Smooth muscle cell of the brain vasculature (primary cell): ENCODE measurements around the gene GUCY1A1.

Experiments
- DNase-seq: peaks from one replicate; pipeline ENCODE4 v3.0.0-alpha.2; 2012; ENCODE audit warnings: low read depth, low spot score

The GUCY1A1 gene

DNA sequence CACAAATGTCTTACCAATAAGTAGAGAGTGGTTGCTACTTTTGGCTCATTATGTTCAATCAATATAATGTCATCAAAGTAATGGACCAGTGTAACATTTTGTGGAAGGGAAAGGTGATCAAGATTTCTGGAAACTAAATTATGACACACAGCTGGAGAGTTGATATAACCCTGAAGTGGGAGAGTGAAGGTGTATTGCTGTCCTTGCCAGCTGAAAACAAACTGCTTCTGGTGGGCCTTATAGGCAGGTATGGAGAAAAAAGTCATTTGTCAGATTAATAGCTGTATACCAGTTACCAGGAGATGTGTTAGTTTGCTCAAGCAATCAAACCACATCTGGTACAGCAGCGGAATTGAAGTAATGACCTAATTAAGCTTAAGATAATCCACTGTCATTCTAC, 74.9 kb downstream of the GUCY1A1 start:
- no peak for DNase-seq

DNA sequence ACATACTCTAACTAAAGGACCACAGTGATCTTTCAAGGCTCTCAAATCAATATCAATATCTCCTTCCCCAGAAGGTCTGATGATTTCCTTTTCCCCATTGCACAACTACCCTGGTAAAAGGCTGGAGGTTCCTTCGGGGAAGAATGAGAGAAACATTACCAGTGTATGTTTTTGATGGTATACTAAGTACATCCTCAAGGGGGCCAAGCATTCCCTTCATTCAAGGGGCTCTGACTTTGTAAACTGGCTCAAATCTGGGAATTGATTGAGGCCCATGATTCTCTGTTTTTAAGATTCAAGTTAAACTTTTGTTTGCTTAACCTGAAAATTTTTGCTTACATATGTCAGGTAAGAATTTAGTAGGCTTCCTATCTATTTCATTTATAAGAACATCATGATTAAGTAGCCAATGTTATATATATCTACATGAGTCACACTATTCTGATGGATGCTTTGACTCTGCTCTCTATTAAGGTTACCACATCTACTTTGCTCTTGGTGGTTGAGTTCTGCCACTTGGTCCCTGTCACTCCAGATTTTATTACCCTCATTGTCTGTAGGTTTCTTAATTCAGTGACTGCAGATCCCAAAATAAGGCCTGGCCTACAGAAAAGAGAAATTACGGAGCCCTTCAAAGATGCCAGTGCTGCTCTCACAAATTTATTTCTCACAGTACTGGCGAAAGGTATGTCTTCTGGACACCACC, 75.8 kb downstream of the GUCY1A1 start:
- DNase-seq, result no peak

DNA sequence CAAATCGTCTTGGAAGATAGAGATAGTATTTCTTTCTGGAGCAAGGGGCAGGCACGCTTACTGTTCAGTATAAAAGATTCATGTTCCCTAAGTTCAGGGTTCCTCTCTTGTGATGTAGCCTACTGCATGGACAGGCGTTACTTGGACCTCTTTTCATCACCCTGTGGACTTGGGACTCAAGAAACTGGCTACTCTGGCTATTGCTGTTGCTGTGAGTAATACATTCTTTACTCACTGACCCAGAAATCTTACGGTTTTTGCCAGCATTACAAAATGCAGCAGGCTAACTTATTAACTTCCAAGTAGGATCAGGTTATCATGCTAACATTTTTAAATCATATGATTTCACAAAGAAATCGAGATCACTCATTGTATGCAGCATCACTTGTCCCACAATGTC, 79.3 kb downstream of the GUCY1A1 start:
- no peak for DNase-seq

DNA sequence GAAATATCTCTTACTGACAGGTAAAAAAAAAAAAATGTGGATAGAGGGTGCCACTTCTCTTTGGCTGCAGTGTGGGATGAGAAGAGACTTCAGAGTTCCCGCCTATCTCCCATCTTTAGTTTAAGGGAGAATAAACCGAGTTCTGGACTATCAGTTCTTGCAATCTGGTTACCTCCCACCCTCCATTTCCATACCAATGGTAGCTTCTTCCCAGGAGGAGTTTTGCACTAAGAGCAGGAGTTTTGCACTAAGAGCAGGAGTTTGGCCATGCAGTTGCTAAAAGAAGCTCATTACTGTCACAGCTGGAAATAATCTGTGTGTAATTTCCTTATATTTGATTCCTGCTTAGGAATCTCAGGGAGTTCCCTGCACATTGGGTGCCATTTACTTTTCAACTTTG, 81.4 kb downstream of the GUCY1A1 start:
- no peak for DNase-seq

DNA sequence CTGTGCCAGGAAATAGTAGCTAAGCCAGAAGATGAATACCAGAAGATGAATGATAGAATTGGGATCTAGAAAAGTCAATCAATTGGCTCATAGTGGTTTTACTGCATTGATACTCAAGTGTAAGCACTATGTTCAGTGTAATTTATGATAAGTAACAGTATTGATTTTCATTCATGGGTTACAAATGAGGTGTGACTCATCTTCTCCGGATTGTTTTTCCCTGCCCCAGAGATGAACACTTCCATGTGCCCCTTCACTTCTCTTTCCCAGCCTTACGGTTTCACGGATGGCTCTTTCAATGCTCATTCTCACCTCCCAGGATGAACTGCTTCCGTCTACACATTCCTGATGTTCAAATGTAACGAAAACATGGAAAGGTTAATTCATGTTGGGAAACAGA, 82.4 kb downstream of the GUCY1A1 start:
- DNase-seq, result no peak

DNA sequence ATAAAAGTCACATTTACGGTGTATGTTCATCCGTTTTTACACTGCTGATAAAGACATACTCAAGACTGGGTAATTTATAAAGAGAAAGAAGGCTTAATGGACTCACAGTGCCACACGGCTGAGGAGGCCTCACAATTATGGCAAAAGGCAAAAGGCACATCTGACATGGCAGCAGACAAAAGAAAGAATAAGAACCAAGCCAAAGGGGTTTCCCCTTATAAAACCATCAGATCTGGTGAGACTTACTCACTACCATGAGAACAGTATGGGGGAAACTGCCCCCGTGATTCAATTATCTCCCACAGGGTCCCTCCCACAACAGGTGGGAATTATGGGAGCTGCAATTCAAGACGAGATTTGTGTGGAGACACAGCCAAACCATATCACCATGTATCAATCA, 84.9 kb downstream of the GUCY1A1 start:
- no peak for DNase-seq

DNA sequence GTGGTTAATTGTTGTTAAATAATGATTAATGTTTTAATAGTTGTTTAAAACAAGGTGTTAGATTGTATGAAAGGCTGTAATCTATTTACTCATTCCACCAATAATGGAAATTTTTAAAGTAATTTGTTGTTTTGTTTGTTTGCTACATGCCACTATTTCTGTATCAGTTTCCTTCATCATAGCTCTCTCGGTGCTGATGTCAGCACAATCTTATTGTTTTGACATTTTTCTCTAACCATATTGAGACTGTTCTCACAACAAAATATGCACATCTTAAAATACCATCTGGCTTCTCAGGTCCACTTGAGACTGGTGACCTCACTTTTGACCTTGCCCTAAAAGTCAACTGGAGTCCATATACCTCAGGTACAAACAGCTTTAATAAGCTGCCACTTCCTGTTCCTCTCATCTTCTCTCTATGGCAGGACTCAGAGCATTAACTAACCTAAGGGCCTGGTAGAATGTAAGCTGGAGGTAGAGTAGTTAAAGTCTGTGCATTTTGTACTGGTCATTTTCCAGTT, 91.2 kb downstream of the GUCY1A1 start:
- DNase-seq, result no peak

DNA sequence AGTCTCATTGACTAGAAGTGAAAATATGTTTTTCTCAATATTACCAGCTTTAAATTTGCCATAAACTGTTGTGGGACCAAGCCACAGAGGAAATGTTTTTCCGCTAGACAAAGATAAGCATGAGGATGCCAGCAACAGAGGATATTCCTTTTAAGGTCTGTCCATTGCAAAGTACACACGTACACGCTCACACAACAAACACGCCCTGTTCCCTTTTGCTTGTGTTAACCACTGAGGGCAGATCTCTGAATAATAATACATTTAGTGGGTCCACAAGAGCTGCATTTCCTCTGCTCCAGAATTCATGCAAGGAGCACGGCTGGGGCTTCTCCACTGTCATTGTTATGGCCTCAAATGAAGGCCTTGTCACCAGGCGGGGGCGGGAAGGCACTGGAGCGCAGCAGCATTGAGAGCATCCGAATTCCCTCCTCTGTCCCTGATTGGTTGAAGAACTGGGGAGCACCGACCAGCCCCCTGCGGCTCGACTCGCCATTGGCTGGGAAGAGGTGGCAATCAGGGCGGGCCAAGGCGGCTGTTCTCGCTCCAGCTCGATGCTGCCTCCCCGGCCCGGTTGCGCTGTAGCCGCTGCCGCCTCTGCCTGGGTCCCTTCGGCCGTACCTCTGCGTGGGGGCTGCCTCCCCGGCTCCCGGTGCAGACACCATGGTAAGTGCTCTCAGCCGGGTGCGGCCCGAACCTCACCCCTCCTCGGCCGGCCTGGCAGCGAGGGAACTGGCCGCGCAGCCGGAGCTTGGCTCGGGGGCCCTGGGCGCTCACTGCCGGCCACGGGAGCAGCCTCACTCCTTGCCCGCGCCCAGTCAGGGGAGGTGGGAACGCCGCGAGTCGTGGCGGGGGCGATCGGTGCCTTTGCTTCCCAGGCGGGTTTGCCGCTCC, 92.1 kb downstream of the GUCY1A1 start, which contains the start of gene GUCY1B1:
Gene GUCY1B1 (plus strand): TSS at position 541 of the 891 bp plus-strand sequence. CDS start 120 bp downstream, at position 661.
- DNase-seq, result peak; percentile 70

DNA sequence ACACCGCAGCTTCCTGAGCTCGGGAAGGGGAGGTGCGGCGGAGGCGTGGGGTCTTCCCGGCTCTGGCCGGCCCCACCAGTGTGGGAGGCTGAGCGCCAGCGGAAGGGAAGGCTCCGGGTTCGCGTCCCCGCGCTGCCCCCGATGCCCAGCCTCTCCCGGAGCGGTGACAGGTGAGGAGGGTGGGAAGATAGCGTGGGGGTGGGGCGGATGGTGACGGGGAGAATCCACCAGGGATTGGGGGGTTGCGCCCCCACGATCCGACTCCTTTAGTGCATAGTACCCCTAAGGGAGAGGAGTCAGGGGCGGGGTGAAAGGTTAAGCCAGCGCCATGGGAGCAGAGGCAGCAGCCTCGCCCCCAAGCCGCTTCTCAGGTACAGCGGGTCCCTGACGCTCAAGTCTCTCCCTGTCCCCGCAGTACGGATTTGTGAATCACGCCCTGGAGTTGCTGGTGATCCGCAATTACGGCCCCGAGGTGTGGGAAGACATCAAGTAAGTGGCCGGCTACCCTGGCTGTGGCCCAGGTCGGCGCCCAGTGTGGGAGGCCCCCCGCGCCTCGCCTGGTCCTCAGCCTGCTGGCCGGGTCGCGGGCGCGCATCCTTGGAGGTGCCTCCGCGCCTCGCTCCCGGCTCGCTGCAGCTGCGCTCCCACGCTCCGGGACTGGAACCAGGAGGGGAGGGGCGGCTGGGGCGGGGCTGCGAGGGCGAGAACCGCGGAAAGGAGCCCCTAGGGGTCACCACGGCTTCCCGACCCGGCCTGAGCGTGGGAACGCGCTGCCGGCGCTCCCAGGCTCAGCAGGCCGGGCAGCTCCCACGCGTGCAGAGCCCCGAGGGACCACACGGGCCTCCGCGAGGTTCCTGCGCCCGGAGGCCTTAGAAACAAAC, 93.0 kb downstream of the GUCY1A1 start:
- no peak for DNase-seq

DNA sequence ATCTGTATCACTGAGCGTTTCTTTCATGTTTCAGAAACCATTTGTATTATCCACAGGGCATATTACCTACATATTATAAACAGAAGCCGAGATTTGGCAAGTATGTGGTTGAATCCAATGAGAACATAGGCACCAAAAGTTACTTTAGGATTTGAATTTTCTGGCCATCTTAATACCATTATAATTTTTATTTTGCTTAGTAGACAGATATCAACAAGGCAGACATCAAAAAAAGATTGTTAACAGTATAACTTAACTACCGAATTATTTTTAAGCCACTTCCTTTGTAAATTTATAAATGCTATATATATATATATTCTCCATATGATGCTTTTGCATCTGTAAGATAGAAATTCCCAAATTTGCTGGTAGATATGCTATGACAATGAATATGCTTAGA, 94.4 kb downstream of the GUCY1A1 start:
- DNase-seq, result no peak

DNA sequence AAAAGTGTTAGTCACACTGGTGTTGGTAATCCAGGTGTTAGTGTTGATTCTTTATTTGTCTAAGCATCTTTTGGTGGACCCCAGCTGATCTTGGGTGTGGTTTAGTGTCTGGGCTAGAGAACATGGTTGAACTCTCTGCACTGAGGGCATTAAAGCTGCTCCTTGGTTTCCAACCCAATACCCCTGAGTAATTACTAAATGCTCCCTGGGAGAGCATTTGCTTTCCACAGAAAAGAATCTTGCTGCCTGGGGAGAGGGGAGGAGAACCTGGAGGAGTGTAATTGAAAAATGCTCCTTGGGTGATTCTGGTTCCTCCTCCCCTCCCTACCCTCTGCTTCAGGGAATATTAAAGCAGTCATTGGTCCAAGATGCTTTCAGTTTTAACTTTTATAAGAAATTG, 95.3 kb downstream of the GUCY1A1 start:
- DNase-seq, result no peak

DNA sequence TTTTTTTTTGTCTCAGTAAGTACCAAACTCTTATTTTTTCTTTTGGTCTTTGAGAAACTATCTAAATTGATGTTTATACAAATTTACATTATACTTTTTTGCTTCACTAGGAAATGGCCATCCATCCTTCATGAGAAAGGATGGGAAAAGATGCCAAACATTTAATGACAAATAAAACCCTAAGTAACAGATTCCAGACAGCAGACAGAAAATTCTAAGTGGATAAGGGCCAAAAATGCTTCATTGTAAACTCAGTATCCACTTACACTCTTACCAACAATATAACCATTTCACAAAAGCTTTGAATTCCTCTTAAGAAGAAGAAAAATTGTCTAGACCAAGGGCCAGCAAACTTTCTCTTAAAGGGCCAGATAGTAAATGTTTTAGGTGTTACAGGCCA, 95.7 kb downstream of the GUCY1A1 start:
- DNase-seq, result no peak

DNA sequence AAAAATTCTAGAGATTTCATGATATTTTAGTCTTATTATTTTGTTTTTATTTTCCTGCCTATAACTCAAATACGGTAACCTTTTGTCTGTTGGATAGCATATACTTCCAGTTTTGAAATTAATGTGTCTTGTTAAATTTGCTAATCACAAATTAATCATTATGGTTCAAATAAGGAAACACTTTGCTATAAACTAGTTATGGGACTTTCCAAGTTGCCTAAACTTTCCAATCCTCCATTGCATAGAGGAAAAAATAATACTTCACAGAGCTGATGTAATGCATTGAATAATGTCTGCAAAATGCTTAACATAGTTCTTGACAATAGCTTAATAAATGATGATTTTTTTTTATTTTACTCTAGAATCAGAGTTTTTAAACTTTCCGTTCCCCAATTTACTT, 96.9 kb downstream of the GUCY1A1 start:
- DNase-seq, result no peak

DNA sequence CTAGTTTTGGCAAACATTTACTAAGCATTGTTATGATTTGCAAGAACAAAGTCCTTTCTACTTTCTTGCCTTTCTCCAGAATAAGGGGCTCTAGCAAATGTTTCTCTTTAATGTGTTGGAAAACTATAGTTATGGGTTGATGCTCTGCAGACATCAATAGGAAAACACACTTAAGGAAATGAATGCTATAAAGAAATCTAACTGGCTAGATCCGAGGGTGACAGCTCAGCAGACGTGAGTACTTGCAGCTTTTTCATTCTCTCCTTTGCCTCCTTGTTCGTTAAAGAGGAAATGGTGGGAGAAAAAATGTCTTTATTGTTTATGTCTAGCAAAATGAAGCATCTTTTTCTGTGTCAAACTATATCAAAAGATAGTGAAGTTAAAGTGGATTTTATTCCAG, 98.5 kb downstream of the GUCY1A1 start:
- DNase-seq, result no peak

DNA sequence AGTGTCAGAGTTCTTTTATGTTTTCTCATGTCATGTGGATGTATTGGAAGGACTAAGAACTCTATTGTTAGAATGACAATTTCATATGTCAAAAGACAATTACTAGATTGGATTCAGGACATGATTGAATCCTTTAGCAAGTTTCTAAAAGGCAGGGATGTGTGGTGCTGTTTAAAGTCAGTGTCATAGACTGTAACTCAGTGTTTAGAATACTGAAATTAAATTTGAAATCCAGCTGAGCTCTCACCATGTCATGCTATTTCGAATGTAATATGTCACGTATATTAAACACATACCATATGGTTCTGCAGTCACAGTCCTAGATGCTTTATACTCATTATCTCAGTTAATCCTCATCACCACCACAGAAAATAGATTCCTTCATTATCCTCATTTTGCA, 100.0 kb downstream of the GUCY1A1 start:
- DNase-seq, result no peak

DNA sequence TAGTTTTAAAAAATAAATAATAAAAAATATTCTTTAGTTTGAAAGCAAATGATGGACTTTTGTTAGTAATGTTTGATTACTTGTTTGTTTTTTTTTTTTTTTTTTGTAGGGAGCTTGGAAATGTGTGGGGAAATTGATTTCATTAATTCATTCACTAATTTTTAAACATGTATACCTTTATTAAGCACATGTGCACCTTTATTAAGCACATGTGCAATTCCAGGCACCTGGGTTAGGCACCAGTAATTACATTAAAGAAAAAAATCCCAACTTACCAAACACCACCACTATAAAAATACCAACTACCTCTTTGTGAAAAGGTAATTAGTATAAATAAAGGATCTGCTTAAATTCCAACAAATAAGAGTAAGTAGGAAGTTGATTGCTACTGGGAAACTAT, 101.7 kb downstream of the GUCY1A1 start:
- no peak for DNase-seq

DNA sequence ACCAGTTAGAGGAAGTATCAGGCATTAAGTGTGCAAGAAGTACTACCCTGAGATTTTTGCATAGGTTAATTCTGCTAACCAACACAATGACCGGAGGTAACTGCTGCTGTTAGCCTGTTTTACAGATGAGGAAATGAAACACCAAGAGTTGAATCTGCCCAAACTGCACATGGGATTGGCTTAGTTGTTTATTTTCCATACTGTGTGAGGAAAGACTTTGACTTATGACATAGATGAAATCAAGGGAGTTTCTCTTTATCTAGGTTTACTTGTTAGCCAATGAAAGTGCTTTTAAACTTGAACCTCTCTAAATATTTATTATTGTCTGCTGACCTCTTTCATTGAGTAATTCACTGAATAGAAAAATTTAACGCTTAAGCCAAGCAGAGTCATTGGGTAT, 102.4 kb downstream of the GUCY1A1 start:
- no peak for DNase-seq

DNA sequence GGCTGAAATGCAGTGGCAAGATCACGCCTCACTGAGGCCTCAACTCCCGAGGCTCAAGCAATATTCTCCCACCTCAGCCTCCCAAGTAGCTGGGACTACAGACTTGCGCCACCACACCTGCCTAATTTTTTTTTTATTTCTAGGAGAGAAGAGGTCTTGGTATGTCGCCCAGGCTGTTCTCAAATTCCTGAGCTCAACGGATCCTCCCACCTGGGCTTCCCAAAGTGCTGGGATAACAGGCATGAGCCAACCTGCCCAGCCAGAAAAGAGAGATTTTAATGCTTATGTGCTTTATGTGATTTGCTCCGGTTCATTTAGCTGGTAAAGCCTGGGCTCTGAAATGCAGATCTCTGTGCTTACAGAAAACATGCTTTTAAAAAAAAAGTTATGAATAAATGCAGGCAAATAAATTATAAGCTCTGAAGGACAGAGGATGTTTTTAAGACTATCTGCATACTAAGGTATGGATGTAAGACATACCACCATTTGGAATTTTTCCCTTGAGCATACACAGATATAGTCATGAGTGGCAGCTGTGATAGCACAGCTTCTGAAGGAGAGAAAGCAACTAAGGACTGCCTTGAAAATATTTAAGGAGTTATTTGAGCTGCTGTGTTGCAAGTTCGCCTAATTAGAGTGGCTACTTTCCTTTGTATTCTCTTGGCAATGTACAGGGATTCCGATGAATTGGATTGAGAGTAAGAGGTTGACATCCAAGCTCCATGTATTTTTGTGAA, 106.0 kb downstream of the GUCY1A1 start:
- DNase-seq, result no peak

DNA sequence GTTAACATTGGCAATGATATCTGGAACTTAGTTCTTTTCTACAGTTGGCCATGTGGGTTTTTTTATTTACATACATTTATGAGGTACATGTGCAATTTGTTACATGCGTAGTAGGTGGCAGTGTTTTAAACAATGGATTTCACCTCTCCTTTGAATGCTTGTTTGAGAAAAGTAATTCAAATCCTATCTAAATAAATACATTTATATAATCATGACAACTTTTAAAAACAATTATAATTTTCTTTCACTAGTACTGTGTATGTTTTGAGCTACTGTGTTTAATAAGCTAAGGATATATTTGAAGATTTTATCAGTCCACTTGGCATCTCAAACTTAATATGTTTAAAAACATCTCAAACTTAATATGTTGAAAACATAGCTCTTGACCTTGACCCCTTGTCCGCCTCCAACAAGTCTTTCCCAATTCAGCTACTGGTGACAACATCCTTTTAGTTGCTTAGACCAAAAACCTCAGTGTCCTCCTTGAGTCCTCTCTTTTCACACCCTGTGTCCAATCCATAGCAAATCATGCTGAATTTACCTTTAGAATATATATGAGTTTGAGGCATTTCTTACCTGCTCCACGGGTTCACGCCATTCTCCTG, 106.7 kb downstream of the GUCY1A1 start:
- DNase-seq, result no peak

DNA sequence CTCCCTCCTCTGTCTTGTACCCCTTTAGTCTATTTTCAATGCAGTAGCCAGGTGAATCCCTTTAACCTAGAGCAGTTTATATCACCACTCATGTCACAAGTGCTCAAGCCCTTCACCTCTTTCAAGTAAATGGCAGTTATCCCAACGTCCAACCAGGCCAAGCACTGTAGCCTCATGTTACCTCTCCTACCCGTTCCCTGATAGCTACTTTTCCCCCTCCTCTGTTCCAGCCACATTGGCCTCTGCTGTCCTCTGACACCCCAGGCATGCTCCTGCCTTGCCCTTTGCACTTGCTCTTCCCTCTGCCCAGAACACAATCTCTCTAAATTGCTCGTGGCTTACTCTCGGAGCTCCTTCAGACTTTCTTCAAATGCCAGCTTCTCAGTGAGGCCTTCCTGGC, 107.4 kb downstream of the GUCY1A1 start:
- DNase-seq, result no peak
